Epithelial cell of esophagus (primary cell): ENCODE results near the gene ARAP2.

Experiments used
- DNase-seq: peaks from one replicate; pipeline ENCODE4 v3.0.0; 2010; ENCODE audit warnings: low read depth
- H3K4me3 ChIP-seq: 2 replicates; pipeline ENCODE4 v1.5.1; 2011; ENCODE audit warnings: mild to moderate bottlenecking, low read length, control low read depth
- TF ChIP-seq, protein P1 (sequence below): IDR thresholded peaks from 2 replicates; pipeline ENCODE4 v1.5.1; 2011; ENCODE audit warnings: low read depth, mild to moderate bottlenecking, low read length, control low read depth, inconsistent platforms; ENCODE audit not compliant: insufficient read depth; ENCODE audit errors: missing control alignments

ARAP2 gene

DNA sequence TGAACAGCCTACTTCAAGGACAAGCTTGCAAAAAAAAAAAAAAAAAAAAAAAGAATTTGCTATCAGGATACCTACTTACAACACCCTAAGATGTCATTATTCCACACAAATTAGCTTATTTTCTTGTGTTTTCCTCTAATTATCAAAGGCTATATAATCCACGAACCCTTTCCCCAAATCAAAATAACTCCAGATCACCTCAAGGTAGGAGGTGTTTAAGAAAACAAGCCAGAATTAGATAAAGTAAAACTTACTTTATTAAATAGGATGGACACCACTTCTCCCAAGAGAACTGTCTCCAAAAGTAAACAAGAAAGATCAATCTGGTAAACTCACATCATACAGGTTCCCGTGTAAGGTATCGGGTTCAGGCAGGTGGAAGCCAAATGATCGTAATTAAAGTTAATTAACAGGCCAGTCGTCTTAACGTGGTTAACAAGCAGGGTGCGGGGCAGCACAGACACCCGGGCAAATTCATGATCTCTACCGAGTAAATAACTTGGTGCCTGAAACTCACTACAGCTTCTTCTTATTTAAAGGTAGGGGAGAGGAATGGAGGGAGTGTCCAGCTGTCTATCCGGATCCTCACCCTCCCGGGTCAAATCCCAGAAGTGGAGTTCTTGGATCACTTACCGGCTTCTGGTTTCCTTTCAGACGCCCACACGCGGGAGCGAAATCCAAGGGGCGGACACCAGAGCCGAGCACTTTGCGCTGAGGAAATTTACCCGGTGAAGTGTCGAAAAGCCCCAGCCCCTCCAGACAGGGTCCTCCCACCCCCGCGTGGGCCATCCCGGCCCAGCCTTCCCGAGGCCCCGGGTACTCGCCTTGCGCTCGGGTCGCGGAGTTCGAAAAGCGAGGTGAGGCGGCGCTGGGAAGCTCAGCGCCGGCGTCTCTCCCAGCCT, 708 bp downstream of the ARAP2 start:
- TF ChIP-seq, protein P1, sequence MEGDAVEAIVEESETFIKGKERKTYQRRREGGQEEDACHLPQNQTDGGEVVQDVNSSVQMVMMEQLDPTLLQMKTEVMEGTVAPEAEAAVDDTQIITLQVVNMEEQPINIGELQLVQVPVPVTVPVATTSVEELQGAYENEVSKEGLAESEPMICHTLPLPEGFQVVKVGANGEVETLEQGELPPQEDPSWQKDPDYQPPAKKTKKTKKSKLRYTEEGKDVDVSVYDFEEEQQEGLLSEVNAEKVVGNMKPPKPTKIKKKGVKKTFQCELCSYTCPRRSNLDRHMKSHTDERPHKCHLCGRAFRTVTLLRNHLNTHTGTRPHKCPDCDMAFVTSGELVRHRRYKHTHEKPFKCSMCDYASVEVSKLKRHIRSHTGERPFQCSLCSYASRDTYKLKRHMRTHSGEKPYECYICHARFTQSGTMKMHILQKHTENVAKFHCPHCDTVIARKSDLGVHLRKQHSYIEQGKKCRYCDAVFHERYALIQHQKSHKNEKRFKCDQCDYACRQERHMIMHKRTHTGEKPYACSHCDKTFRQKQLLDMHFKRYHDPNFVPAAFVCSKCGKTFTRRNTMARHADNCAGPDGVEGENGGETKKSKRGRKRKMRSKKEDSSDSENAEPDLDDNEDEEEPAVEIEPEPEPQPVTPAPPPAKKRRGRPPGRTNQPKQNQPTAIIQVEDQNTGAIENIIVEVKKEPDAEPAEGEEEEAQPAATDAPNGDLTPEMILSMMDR = no peak
- DNase-seq = peak; percentile 70
- H3K4me3 ChIP-seq = peak overlapping the region; percentile 71

DNA sequence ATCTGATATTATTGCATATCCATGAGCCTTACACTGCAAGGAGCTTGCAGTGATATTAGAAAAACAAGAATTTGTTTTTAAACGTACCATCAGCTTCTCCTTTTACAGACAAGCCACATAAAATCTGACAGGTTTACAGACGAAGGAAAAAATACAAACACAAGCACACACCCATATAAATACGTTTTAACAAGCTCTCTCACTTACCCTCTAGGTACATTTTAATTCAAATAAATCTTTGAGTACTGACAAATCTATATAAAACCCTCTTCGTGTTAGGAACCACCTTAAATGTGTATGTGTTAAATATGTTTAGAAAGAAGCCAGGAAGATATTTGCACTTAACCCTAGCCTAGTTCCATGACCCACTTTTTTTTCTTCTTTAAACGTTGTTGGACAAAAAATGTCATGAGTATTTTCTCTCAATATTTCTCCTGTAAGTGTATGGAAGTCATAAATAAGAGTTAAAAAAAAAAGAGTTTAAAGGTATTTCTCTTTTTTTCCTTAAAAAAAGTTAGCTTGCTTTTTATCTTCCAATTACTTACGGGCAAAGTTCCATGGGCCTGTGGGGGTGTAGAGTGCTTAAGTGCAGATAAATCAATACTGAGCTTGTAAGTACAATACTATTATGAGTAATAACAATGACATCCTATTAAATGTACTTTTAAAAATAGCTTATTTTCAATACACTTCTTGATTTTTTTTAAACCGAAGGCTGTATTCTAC, 1.5 kb downstream of the ARAP2 start:
- DNase-seq = peak; percentile 26
- TF ChIP-seq, protein P1 = no peak
- peak overlapping the region; percentile 71 for H3K4me3 ChIP-seq

DNA sequence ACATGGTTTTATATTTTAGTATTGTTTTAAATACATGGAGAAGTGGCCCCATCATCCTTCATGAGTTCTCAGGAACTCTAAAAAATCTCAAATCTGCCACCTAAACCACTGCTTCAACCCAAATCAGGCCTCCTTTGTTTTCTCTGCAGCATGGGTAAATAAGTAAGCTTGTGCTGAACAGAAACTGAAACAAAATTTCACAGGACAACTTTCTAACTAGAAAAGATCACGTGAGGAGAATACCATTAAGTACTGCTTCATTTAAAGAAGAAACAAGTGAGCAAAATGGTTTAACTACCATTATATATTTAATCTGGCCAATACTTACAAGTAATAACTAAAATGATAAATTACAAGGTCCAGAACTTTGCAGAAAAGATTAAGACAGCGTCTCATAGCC, 2.5 kb downstream of the ARAP2 start:
- no peak for DNase-seq
- peak overlapping the region; percentile 71 for H3K4me3 ChIP-seq
- TF ChIP-seq, protein P1 = no peak

DNA sequence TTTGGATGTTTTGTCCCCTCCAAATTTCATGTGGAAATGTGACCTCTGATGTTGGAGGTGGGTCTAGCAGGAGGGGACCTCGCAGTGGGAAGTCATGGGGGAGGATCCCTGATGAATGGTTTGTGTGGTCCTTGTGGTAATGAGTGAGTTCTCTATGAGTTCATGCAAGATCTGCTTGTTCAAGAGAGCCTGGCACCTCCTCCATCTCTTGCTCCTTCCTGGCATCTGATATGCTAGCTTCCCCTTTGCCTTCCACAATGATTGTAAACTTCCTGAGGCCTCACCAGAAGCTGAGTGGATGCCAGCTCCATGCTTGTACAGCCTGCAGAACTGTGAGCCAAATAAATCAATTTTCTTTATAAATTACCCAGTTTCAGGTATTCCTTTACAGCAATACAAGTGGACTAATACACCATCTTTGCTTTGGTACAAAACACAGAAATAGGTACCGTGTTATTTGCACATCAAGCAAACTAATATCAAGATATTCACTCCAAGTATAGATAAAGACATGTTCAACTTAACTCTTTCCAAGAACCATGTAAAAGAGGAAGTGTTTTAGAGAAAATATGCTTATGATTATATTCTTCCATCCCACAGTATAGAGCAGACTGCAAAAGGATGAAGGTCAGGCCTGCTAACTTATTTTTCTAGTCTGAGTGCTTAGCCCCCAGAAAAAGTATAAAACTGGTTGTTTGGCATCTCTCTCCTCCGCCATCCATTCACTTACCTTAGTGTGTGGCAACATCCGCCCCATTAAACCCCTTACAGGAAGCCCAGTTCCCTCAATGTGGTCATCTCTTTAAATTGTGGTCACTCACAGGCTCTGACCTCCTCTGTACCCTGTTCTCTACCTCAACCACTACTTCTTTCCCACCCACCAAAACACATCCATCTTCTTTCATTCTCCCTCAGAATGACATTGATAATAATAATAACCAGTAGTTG, 6.7 kb downstream of the ARAP2 start:
- TF ChIP-seq, protein P1 = no peak
- H3K4me3 ChIP-seq = no peak overlapping the region
- no peak for DNase-seq

DNA sequence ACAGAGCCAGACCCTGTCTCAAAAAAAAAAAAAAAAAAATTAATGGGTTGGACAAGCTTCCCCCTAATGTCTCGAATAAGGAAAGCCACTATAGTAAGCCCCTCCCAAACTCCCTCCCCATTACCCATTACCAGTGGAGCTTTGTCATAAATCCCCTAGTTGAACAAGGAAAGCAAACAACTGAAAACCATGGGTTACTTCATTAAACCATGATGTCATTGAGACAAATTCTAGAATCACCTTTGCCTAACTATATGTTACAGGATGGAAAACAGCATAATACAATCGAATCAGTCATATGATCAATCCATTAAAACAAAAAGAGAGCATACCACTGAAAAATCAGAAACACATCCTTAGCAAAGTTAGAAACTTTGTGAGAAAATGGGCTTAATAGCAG, 8.2 kb downstream of the ARAP2 start:
- no peak overlapping the region for H3K4me3 ChIP-seq
- no peak for DNase-seq
- TF ChIP-seq, protein P1 = no peak

DNA sequence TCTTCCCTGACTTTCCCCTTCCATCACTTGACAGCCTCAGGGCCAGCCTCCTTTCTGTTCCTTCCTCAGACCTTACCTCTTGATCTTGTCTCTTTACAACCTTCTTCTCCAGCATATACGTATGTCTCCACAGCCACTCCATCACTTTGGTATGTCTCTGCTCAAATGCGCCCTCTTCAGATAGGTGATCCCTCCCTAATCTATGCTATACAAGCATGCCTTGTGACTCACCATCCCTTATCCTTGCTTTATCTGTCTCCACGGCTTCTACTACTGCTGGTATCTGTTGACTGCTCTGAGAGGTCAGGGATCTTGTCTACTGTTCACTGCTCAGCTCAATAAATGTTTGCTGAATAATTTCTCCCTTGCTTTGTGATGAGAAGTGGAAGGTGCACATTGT, 9.0 kb downstream of the ARAP2 start:
- DNase-seq = peak; percentile 89
- TF ChIP-seq, protein P1 = peak; percentile 18
- no peak overlapping the region for H3K4me3 ChIP-seq
